Measurements from ENCODE around the gene TLR9. TPM values are rescaled to one million over a fixed set of nuclear protein-coding genes. Genes with fewer than 3 reads are reported as not detected.

The TLR9 gene
- total and polyA plus RNA-seq, 3 donors from 2014 or later, result 0.08 to 0.25 (median 0.20) TPM

GRCh38 chr3:52208556-52208955 is 16.9 kb downstream of the TLR9 start:
- no peak for TF ChIP-seq POLR2A (IDR thresholded peaks at IDR 0.05)
- TF ChIP-seq CTCF (IDR thresholded peaks at IDR 0.05), result no peak
- no peaks in the 10 kb centered on the region for H3K27me3 ChIP-seq
- no peak overlapping the region for H3K27ac ChIP-seq
- intact Hi-C loops (cut with DNase I; ENCODE audit: low total_unique reads), result no loop called here
- DNase-seq, result no peak
- no peaks in the 10 kb centered on the region for H3K4me1 ChIP-seq
- no peaks in the 10 kb centered on the region for H3K36me3 ChIP-seq (ENCODE audit: low read depth, missing control alignments)
- no peaks in the 10 kb centered on the region for H3K9me3 ChIP-seq
- no peak overlapping the region for H3K4me3 ChIP-seq
- 86 to 87% methylated on average over 4 of the region's 4 CpGs for WGBS, 2 donors

GRCh38 chr3:52205727-52206372 is 19.6 kb downstream of the TLR9 start:
- H3K27ac ChIP-seq, result no peak overlapping the region
- H3K36me3 ChIP-seq (ENCODE audit: low read depth, missing control alignments), result no peaks in the 10 kb centered on the region
- H3K9me3 ChIP-seq, result no peaks in the 10 kb centered on the region
- DNase-seq, result no peak
- no peaks in the 10 kb centered on the region for H3K27me3 ChIP-seq
- intact Hi-C loops (cut with DNase I; ENCODE audit: low total_unique reads), result no loop called here
- H3K4me3 ChIP-seq, result no peak overlapping the region
- WGBS, 2 donors, result 83 to 84% methylated on average over 6 of the region's 6 CpGs
- no peaks in the 10 kb centered on the region for H3K4me1 ChIP-seq
- TF ChIP-seq POLR2A (IDR thresholded peaks at IDR 0.05), result no peak
- no peak for TF ChIP-seq CTCF (IDR thresholded peaks at IDR 0.05)

GRCh38 chr3:52204337-52205073 is 20.9 kb downstream of the TLR9 start:
- WGBS, 2 donors, result 86% methylated on average over 10 of the region's 10 CpGs
- H3K4me3 ChIP-seq, result no peak overlapping the region
- no peaks in the 10 kb centered on the region for H3K36me3 ChIP-seq (ENCODE audit: low read depth, missing control alignments)
- no peak for DNase-seq
- no peak overlapping the region for H3K27ac ChIP-seq
- H3K9me3 ChIP-seq, result no peaks in the 10 kb centered on the region
- H3K4me1 ChIP-seq, result peaks cover 4% of the 10 kb centered on the region
- TF ChIP-seq CTCF (IDR thresholded peaks at IDR 0.05) (no peak), POLR2A (IDR thresholded peaks at IDR 0.05) (no peak)
- intact Hi-C loops (cut with DNase I; ENCODE audit: low total_unique reads), result no loop called here
- no peaks in the 10 kb centered on the region for H3K27me3 ChIP-seq

DNA sequence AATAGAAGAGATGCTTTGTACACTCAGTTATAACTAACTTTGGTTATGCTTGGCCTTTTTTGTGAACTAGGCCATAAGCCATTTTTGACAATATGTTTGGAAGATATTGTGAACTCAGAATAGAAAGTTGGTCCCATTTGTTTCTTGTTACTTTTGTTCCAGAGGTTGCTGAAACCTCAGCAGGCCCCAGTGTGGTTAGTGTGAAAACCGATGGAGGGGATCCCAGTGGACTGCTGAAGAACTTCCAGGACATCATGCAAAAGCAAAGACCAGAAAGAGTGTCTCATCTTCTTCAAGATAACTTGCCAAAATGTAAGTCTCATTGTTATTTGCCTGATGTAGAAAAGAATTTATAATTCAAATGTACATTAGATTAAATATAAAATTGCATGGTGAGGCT is 21.7 kb downstream of the TLR9 start:
- Histone ChIP-seq H3K27ac (no peak overlapping the region), H3K4me3 (no peak overlapping the region), H3K9me3 (no peaks in the 10 kb centered on the region), H3K36me3 (ENCODE audit: low read depth, missing control alignments) (no peaks in the 10 kb centered on the region), H3K27me3 (no peaks in the 10 kb centered on the region), H3K4me1 (peaks cover 11% of the 10 kb centered on the region)
- no peak for TF ChIP-seq CTCF (IDR thresholded peaks at IDR 0.05)
- TF ChIP-seq POLR2A (IDR thresholded peaks at IDR 0.05), result no peak
- WGBS, 2 donors, result 65 to 67% methylated on average over 1 of the region's 1 CpG
- no peak for DNase-seq
- intact Hi-C loops (cut with DNase I; ENCODE audit: low total_unique reads), result no loop called here

Data from testis (tissue), 3 donors.